GM18517 (cell line): Measurements from ENCODE around the gene GPHN.
"Not testable (repeated sequence)": the region's sequence is repeated elsewhere in the genome, so short reads cannot be mapped to it uniquely, and the experiment has no call there.

Experiments used
- ATAC-seq: cut with Tn5 transposase; IDR thresholded peaks from one replicate; pipeline ENCODE4 v1.9.1; 2021; ENCODE audit warnings: mild to moderate bottlenecking, moderate library complexity; ENCODE audit not compliant: unreplicated experiment

GPHN gene

DNA sequence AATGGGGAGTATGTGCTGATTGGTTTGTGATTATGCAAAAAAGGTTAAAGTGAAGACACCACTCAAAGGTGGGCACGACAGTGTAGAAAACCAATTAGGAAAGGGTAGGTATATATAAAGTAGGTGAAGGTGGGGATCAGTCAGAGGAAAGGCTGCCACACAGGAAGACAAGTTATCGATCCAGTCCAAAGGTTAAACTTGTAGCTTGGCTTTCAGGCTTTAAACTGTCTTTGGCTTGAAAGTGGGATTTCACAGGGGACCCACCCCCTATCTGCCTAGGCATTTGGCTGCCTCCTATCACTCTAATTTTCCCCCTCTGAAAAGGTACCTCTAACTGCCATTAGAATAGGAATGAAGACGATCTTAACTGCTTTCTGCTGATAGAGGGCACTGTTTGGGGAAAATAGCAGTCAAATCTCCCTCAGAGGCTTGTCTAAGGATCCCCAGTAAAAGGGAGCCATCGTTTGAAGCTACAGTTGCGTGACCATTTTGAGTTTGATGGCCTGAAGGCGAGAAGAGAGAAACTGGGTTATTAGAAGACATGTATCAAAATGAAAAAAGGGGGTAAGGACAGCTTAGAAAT lies 250.2 kb downstream of the GPHN start:
- no peak for ATAC-seq

DNA sequence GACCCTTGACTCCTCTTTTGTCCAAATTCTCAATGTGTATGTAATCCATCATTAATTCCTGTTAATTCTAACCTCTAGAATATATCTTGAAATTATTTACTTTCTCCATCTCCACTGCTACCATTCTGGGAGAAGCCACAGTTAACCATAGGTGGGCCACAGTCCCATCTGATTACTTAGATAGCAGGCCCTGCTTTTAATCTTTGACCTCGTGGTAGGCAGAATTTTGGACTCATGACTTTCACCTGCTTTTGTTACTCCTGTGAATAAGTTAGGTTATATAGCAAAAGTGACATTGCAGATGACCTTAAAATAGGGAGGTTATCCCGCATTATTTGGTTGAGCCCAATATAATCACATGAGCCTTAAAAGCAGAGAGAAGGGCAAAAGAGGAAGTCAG lies 264.2 kb downstream of the GPHN start:
- ATAC-seq, result no peak

DNA sequence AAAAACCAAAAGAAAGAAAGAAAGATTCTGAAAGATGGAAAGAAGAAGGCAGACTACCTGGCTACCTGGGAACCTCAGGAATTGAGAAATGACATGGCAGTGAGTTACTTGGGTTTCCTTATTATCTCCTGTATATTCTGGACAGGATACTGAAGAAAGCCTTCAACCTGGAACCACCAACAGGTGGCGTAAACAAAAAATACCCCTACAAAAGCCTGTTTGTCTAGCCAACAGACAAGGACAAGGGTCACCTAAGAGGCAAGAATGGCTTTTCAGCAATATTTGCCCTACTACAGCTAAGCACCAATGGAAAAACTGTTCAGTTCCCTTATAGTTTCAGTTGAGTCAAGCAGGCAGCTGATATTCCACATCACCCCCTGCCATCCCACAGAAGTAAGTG lies 274.9 kb downstream of the GPHN start:
- no peak for ATAC-seq

DNA sequence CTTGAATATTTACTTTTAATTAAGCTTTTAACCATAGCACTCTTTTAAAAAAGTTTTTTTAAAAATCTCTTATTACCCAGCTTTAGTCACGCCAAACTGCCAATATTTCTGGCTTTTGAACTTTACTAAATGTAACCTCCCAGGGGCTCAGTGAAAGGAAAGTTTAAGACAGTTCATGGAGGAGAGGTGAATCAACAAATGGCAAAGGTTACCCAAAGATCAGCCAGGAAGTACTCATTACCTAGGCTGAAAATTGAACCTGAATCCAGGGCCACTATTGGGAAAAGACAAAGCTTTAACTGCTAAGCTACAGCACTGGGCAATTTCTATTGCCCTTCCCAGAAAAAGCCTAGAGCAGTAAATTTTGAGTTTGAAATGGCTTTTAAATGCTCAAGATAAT lies 282.2 kb downstream of the GPHN start:
- no peak for ATAC-seq

DNA sequence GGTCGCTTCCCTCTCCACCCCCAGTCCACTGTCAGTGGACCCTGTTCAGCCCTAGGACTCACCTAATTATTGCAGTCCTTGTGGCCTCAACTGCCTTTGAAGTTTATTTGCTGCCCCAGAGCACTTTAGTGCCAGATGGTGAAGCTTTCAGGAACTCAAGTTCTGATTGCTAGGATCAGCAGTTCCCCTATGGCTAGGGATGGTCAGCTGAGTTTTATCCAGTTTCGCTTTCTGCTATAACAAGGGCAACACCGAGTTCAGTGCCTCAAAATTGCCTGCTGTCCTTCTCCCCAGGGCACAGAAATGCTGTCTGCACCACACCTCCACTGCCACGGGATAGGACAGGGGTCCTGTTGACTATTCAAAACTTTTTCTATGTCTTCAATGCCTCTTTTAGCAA lies 295.0 kb downstream of the GPHN start:
- no peak for ATAC-seq

DNA sequence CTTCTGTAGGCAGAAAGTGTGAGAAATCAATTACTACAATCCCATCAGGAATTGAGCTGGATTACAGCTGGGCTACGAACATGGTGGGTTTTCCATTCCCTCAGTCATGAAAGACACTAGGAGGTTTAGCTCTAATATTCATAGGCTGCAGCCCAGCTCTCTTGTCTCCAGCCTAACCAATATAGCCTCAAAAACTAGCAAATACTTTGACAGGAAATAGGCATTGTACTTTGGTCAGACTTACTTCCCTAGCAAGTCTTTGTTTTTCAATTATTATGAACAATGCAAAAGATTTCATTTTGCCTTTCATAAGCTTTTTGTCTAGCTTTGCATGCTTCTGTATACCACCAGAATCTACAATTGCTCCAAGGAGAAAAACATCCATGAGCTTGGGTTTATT lies 296.2 kb downstream of the GPHN start:
- no peak for ATAC-seq

DNA sequence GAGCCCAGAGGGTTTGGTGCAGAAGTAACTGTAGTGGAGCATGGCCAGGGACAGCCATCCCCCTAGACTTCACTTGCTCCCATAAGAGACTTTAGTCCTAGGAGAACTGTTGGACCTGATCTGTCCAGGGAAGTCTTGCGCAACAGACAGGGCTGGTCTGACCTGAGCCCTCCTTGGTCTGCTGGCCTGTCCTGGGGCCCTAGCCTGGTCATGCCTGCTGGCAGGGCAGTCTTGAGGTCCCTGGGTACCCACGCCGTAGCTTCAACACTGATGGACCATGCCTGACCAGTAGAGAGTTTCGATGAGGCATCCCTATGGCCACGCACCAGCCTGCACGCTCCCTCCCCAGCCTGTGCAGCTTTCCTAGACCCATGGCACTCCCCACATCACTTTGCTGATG lies 305.7 kb downstream of the GPHN start:
- ATAC-seq, result no peak

DNA sequence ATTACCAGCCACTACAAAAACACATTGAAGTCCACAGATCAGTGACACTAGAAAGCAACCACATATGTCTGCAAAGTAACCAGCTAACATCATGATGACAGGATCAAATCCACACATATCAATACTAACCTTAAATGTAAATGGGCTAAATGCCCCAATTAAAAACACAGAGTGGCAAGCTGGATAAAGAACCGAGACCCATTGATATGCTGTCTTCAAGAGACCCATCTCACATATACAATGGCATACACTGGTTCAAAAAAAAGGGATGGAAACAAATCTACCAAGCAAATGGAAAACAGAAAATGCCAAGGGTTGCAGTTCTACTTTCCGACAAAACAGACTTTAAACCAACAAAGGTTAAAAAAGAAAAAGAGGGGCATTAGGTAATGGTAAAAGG lies 307.7 kb downstream of the GPHN start:
- ATAC-seq, result no peak

DNA sequence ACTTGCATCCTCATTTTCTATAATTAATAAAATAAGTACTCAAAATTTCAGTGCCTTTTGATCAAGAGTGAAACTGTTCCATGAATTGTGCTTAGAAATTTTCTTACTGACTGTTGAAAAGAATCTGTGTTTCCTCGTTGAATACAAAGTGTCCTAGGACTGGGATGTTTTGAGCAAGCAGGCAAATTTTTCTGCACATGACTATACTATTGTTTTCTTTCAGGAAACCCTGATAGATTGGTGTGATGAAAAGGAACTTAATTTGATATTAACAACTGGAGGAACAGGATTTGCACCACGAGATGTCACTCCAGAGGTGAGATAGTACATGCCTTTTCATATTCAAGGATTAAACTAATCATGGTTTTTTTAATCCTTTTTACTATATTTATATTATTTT lies 316.3 kb downstream of the GPHN start:
- ATAC-seq, result no peak

DNA sequence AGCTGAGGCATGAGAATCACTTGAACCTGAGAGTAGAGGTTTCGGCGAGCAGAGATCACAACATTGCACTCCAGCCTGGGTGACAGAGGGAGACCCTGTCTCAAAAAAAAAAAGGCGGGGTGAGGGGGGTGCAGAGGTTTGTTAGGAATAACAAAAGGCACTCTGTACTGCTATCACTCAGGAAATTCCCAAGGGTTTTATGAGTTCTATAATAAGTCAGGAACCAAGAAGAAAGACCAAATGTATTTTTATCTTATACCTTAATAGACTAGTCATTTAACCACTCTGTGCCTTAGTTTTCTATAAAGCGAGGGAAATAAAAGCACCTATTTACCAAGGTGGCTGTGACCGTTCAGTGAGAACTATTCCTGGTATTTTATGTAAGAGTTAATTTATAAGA lies 319.2 kb downstream of the GPHN start:
- ATAC-seq, result no peak

DNA sequence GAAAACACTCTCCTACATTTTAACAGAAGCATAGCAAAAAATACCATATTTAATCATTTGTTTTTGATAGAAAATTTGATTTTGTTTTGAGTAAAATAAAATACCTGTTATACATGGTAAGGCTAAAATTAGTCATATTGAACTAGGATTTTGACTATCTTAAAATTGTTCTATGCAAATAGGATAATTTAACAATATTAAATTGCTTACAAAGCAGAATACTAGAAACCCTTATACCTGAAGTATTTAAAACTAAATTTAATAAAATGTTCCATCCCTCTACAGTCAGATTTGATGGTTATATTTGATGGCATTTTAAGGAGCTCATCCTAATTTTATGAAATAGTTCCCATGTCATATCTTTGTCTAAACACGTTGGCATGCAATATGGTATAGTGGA lies 323.2 kb downstream of the GPHN start:
- ATAC-seq, result no peak

DNA sequence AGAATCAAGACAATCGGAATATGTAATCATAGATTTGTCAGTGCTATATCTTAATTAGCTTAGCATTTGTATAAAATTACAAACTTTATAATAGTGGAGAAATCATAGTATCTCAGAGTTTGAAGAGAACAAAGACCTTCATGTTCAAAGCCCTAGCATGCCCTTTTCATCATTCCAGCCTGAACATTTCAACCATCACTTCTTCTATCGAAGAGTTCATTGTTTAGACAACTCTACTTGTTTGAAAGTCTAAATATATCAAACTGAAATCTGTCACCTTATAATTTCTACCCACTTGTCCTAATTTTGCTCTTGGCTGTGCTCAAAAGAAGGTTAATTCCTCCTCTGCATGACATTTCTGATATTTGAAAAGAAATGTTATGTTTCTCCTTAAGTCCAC lies 325.9 kb downstream of the GPHN start:
- no peak for ATAC-seq

DNA sequence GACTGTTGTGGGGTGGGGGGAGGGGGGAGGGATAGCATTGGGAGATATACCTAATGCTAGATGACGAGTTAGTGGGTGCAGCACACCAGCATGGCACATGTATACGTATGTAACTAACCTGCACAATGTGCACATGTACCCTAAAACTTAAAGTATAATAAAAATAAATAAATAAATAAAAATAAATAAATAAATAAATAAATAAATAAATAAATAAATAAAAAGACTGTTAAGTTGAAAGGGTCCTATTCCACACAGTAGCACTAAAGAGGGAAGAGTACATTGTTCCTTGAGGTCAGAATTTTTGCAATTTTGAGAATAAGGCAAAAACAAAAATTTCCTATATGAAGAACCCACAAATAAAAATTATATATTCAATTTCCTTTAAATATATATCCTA lies 329.5 kb downstream of the GPHN start:
- ATAC-seq, result not testable (repeated sequence)

DNA sequence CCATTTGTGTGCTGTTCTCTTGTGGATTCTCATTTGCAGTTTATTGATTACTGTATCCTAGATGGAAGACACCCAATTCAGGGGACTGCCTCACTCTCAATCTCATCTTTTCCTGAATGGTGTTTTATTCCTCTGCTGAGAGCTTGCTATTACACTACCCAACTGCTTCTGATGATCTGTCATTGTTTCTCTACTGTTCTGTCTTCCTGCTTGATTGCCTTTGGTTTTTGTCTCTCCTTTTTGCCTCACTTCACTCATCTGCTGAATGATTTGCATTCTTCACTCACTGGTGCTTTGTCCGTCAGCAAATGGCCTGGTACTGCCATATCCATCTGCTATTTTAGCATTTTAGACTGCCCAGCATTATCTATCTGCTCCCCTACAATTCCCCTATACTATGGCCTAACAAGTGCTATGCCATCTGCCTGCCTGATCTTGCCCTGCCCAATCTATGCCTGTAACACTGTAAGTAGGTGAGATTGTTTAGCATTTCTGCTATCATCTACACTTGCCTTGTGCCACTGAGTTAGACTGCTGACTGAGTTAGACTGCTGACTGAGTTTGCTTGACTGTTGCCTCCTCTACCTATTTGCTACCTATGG lies 335.1 kb downstream of the GPHN start:
- ATAC-seq, result no peak

DNA sequence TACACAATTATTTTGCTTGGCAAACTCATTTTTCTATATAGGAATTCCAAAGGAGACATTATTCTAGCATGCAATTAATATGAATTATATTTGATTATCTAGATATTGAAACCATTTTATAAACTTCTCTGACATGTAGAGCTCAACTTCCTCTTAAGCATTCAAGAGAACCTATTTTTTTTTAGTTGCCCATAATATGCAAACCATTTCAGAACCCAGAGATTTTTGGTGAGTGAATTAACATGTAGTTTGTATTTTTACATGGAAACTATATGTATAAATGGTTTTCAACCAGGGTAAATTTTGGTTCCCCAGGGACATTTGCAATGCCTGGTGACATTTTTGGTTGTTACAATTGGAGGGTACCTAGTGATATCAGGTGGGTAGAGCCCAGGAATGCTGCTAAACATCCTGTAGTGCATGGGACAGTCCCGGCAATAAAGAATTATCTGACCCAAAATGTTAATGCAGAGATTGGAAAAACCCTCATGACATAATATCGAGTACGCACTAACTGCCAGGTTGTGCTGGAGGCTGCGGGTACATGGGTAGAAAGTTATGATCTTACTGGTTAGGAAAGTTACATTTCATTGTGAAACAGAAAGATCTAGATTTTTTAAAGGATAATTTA lies 342.4 kb downstream of the GPHN start:
- no peak for ATAC-seq

DNA sequence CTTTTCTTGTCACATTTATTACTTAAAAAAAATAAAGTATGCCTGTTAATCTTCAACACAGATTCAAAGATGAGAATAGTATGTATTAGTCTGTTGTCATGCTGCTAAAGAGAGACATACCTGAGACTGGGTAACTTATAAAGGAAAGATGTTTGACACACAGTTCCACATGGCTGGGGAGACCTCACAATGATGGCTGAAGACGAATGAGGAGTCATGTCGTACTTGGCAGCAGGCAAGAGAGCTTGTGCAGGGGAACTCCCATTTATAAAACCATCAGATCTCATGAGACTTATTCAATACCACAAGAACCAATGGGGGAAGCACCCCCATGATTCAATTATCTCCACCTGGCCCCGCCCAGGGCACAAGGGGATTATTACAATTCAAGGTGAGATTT lies 345.4 kb downstream of the GPHN start:
- ATAC-seq, result no peak

DNA sequence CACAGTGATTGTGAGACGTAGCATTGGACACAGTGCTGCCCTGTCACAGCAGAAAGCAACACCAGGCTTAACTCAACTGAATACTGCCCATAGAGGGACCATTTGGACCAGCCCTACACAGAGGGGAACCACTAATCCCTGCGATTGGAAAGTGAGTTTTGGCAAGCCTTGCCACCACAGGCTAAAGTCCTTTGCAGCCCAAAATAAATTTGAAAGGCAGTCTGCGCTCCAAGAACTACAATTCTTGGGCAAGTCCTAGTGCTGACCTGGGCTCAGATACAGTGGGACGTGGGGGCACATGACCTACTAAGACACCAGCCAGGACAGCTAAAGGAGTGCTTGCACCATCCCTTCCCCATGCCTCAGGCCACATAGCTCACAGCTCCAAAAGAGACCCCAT lies 349.9 kb downstream of the GPHN start:
- no peak for ATAC-seq

DNA sequence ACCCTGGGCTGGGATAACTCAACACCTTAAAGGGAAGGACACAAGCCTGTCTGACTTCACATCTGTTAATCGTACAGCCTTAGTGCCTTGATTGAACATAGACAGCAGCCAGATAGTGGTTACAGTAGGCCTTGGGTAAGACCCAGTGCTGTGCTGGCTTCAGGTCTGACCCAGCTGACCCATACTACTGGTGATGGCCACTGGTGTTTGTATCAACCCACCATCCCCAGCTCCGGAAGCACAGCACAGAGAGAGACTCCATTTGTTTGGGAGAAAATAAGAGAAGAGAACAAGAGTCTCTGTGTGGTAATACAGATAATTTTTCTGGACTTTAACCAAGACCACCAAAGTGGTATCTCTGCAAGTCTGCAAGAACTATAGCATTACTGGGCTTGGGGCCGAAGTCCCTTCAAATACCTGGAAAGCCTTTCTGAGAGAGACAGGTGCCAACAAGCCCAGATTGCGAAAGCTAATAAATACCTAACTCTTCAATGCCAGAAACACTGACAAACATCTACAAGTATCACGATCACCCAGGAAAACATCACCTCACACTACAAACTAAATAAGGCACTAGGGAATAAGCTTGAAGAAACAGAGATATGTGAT lies 351.2 kb downstream of the GPHN start:
- no peak for ATAC-seq

DNA sequence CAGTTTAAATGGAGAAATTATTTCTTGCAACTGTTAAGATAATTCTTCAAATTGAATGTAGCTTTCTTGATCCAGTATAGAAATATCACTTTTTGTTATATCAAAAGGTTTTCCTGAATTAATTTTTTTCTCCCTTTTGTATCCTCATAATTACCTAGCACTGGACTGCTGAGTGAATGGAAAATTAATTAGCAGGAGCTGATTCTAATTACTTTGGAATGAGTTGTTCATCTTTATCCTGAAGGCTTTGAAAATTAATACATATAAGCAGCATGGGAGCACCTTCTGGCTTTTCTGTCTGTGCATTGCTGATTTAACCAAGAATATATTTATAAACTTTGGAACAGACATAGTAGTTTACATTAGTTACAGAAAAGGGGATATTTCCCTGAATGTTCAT lies 373.6 kb downstream of the GPHN start:
- ATAC-seq, result no peak

DNA sequence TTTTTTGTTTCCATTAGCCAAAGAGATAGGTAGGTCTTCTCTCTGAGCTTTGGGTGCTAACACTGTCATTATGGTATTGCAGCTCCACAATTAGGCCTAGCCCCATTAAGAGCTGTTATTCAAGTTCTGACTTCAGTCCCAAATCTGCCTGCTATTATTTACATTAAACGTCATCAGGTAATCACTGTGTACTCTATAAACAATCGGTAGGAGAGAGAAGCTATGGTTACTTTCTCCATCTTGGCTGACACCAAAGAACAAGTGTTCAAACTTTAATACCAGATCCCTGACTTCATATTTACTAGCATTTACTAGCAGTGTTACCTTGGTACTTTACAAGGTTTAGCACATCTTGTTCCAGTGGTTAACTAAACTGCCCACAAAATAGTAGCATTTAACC lies 376.2 kb downstream of the GPHN start:
- no peak for ATAC-seq

DNA sequence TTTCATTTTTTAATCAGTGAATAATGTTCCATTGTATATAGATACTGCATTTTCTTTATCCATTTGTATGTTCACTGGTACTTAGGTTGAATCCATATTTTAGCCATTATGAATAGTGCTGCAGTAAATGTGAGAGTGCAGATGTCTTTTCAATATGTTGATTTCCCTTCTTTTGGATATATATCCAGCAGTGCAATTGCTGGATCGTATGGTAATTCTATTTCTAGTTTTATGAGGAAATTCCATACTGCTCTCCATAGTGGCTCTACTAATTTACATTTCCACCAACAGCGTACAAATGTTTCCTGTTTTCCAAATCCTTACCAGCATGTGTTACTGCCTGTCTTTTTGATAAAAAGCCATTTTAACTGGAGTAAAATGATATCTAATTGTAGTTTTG lies 392.8 kb downstream of the GPHN start:
- no peak for ATAC-seq

DNA sequence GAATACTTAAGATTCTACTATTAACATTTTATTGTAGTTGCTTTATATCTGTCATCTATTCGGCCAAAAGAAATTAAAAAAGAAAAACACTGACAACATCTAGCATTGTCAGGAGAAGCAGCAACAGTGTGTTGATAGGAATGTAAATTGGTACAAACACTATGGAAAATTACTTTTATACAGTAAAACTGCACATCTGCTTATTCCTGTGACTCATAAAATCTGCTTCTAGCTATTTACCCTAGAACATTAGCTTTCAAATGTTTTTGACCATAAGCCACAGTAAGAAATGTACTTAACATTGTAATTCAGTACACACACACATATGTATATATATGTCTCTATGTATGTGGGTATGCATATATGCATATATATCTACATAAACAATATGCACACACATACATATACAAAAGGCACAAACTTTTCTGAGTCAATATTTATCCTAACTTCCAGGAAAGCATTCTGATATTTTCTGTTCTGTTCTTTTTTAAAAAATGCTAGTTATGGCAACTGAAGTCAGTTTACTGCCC lies 402.4 kb downstream of the GPHN start:
- ATAC-seq, result no peak
